ENCODE data around the gene MRNIP.
"Not testable (repeated sequence)": the region's sequence is repeated elsewhere in the genome, so short reads cannot be mapped to it uniquely, and the experiment has no call there.

Gene MRNIP

DNA sequence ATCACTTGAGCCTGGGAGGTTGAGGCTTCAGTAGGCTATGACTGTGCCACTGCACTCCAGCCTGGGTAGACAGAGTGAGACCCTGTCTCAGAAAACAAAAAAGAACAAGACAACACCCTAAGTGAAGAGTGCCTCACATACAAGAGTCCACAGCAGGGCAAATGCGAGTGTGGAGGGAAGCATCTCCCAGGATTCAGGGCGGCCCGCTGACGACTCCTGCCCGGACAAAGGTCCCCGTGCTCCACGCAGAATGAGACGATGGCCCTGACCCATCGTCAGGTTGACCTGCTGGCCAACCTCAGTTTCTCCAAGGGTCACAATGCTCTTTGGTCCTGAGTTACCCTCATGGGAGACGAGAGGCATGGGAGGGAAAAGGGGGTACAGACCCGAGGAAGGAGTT is 18.3 kb downstream of the MRNIP start:
- no peak for DNase-seq (ENCODE audit: low read depth, low spot score)

DNA sequence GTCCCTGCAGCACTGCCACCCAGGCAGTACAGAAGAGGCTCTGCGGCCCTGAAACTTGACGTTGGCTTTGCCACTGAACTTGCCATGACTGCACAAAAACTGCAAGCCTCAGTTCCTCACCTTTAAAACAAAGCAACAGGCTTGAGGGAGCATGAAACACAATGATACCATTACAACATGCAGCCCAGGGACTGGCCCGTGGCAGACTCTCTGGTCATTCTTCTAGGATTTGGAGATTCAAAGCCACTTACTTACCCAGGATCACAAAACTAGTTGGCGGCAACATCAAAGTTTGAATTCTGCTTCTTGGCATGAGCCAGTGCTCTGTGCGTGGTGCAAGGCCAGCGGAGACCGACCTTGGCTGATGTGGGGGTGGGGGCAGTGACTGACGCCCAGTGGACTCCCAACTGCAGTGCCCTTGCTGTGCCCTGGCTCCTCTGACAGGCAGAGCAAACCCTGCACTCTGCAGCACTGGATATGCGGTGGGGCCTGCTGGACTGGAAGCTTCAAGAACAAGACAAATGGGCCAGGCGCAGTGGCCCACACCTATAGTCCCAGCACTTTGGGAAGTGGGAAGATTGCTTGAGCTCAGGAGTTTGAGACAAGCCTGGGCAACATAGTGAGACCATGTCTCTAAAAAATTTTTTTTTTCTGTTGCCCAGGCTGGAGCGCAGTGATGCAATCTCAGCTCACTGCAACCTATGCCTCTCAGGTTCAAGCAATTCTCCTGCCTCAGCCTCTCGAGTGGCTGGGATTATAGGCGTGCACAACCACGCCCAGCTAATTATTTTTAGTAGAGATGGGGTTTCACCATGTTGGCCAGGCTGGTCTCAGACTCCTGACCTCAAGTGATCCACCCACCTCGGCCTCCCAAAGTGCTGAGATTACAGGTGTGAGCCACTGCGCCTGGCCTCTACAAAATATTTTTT is 19.0 kb downstream of the MRNIP start:
- DNase-seq (ENCODE audit: low read depth, low spot score), result no peak

DNA sequence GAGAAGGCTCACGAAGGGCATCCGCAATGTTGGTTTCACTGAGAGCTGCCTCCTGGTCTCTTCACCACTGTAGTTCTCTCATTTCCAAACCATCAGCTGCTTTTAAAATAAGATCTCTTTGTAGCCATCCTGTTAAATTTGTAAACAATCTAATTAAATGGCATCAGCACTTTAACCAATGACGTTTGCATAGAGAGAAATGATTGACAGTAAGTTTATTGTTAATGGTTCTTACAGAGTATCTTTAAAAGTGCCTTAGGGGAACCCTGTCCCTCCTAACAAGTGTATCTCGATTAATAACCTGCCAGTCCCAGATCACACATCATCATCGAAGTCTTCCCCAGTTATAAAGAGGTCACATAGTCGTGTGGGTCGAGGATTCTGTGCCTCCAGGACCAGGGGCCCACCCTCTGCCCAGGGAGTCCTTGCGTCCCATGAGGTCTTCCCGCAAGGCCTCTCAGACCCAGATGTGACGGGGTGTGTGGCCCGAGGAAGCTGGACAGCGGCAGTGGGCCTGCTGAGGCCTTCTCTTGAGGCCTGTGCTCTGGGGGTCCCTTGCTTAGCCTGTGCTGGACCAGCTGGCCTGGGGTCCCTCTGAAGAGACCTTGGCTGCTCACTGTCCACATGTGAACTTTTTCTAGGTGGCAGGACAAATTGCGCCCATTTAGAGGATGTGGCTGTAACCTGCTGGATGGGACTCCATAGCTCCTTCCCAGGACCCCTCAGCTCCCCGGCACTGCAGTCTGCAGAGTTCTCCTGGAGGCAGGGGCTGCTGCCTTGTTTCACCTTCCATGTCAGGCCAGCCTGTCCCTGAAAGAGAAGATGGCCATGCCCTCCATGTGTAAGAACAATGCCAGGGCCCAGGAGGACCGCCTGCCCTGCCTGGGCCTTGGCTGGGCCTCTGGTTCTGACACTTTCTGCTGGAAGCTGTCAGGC is 21.3 kb downstream of the MRNIP start:
- no peak for DNase-seq (ENCODE audit: low read depth, low spot score)

DNA sequence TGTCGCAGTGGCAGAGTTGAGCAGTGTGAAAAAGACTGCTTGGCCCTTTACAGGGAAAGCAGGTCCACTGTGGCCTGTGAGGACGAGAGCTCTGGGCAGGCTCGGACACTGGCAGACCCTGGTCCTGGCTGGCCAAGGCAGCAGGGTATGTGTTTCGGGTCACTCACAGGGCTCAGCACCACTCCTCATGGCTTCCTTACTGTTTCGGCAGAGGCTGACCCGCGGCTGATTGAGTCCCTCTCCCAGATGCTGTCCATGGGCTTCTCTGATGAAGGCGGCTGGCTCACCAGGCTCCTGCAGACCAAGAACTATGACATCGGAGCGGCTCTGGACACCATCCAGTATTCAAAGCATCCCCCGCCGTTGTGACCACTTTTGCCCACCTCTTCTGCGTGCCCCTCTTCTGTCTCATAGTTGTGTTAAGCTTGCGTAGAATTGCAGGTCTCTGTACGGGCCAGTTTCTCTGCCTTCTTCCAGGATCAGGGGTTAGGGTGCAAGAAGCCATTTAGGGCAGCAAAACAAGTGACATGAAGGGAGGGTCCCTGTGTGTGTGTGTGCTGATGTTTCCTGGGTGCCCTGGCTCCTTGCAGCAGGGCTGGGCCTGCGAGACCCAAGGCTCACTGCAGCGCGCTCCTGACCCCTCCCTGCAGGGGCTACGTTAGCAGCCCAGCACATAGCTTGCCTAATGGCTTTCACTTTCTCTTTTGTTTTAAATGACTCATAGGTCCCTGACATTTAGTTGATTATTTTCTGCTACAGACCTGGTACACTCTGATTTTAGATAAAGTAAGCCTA is 22.2 kb downstream of the MRNIP start:
- DNase-seq (ENCODE audit: low read depth, low spot score), result no peak

DNA sequence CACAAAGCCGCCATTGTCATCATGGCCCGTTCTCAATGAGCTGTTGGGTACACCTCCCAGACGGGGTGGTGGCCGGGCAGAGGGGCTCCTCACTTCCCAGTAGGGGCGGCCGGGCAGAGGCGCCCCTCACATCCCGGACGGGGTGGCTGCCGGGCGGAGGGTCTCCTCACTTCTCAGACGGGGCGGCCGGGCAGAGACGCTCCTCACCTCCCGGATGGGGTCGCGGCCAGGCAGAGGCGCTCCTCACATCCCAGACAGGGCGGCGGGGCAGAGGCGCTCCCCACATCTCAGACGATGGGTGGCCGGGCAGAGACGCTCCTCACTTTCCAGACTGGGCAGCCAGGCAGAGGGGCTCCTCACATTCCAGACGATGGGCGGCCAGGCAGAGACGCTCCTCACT is 23.7 kb downstream of the MRNIP start:
- not testable (repeated sequence) for DNase-seq (ENCODE audit: low read depth, low spot score)

GRCh38 chr5:179834120-179834519 is 24.5 kb downstream of the MRNIP start:
- DNase-seq (ENCODE audit: low read depth, low spot score), result no peak

- no peak for DNase-seq (ENCODE audit: low read depth, low spot score)
These were observed 24.9 kb downstream of the MRNIP start for GRCh38 chr5:179833709-179834070.

- no peak for DNase-seq (ENCODE audit: low read depth, low spot score)
These were observed 25.4 kb downstream of the MRNIP start for GRCh38 chr5:179833056-179833708.

DNA sequence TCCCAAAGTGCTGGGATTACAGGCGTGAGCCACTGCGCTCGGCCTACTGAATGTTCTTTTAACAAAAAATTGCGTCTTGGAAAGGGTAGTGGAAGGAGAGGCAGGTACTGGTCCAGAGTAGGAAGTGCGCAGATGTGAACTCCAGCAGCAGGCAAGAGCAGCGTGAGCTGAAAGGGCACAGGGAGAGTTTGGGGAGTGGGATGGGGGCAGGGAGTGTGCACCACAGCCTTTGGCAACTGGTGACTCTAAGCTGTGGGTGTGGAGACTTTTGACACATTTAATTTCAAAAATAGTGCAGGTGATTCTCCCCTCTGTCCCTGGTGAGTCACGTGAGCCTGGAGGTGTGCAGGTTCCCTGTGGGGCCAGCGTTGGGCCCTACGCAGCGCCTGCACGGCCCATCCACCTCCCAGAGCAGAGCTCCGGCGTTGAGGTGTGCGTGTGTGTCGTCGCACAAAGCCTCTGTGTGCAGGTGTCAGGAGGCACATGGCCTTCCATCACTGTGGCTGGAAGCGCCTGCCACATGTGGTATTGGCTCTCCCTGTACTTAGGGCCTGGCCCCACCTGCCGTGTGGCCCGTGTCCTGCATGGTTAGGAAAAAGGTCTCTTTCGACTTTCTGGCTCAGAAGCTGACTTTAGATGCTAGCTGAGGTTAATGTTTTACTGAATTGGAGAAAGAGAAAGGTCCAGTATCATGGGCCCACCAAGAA is 26.4 kb downstream of the MRNIP start:
- DNase-seq (ENCODE audit: low read depth, low spot score), result no peak

DNA sequence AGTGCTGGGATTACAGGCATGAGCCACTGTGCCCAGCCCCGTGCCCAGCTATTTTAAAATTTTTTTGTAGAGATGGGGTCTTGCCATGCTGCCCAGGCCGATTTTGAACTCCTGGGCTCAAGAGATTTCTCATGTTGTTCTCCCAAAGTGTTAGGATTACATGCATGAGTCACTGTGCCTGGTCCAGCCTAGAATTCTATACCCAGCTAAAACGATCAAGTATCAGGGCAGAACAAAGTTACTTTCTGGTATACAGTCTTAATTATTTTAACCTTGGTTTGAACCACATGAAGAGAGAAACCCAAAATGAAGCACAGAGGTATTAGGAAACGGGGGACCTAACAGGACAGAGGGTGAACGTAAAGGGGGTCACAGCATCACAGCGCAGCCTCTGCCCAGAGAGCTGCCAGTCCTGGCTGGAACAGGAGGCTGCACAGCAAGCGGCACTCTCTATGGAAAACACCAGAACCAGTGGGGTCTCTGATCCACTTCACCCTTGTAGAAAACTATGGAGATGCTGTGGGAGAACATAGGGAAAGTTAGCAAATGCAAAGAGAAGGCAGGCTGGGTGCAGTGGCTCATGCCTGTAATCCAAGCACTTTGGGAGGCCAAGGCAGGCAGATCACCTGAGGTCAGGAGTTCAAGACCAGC is 27.7 kb downstream of the MRNIP start:
- no peak for DNase-seq (ENCODE audit: low read depth, low spot score)

- DNase-seq (ENCODE audit: low read depth, low spot score), result no peak
These were observed 28.7 kb downstream of the MRNIP start for GRCh38 chr5:179829732-179830435.

- no peak for DNase-seq (ENCODE audit: low read depth, low spot score)
These were observed 29.7 kb downstream of the MRNIP start for GRCh38 chr5:179828756-179829421.

DNA sequence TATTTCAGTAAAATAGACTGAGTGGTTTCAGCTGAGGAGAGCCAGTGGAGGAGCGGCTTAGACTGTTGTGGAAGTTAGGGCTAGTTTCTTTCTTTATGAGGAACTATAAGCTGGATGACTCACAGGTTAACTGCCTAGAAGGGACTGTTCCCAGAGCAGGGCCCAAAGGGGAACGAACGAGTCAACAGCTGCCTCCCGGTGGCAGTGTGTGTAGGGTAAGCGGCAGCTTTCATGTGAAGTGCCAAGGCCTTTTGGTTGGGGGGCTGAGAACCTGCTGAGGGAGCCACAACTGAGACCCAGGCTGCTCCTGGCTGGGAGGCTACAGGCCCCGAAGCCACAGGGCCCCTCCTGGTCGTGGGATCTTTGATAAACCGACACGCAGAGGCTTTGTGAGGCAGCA is 30.9 kb downstream of the MRNIP start:
- DNase-seq (ENCODE audit: low read depth, low spot score), result no peak

GRCh38 chr5:179825655-179826182 is 32.9 kb downstream of the MRNIP start:
- DNase-seq (ENCODE audit: low read depth, low spot score), result no peak

DNA sequence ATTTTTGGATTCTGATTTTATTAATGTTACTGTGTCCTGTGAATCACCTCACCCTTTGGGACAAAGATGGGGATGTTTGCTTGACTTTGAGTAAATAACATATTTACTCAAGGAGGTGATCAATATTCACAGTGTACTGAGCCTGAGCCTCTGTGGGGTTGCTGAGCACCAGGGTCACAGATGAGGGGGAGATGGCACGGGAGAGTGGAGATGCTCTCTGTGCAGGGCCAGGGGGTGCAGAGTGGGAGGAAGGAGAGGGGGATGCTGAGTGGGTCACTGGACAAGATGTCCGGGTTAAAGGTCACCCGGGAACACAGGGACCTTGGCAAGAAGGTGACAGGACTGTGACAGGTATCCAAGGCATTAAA is 33.9 kb downstream of the MRNIP start:
- DNase-seq (ENCODE audit: low read depth, low spot score), result no peak

- DNase-seq (ENCODE audit: low read depth, low spot score), result no peak
These were observed 34.5 kb downstream of the MRNIP start for GRCh38 chr5:179823937-179824744.

DNA sequence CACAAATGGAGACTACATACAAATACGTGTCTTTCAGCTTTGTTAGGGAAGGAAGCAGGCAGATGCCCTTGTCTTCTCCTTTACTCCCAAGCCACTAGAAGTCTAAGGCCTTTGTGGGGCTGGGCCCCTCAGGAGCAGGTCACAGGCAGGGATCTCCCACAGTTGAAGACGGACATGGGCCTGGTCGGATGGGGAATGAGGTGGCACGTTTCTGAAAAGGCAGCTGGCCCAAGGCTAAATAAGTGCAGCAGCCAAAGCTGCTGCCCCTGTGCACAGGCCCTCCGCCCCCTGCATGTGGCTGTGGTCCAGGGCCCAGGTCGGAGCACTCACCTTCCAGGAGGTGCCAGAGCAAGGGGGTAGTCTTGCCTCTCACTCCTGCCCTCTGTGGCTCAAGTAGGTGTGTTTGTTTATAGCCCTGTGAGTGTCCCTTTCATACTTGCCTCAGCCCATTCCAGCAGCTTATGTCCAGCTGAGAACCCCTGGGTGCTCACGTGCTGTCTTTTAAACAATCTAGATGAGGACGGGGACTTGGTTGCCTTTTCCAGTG is 36.1 kb downstream of the MRNIP start:
- no peak for DNase-seq (ENCODE audit: low read depth, low spot score)

DNA sequence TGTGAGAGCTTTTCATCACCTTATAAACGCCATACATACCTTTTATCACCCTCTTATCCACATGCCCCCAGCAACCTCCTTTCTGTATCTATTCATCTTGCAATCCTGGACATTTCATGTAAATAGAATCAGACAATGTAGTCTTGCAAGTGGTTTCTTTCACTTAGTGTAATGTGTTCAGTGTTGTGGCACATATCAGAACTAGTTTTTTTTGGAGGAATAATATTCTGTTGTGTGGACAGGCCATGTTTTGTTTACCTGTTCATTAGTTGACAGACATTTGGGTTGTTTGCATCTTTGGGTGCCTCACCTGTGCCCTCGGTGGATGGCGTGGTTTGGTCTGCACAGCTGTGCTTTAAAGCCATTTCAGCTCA is 36.6 kb downstream of the MRNIP start:
- DNase-seq (ENCODE audit: low read depth, low spot score), result no peak
